ENCODE results near the gene SUZ12. TPM values are rescaled to one million over a fixed set of nuclear protein-coding genes. Genes with fewer than 3 reads are reported as not detected.
"Not testable (repeated sequence)": the region's sequence is repeated elsewhere in the genome, so short reads cannot be mapped to it uniquely, and the experiment has no call there.

The SUZ12 gene
- total RNA-seq, 1 donor from 2014 or later, result 14.7 TPM

DNA sequence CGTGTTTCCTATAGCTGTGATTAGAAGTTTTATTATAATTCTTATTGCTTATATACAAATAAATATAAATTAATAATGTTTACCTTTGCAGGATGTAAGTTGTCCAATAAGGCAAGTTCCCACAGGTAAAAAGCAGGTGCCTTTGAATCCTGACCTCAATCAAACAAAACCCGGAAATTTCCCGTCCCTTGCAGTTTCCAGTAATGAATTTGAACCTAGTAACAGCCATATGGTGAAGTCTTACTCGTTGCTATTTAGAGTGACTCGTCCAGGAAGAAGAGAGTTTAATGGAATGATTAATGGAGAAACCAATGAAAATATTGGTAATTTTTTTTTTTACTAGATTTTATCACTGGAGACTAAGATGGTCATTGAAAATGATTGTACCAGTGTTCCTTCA lies 38.6 kb downstream of the SUZ12 start:
- H3K27ac ChIP-seq; H3K9me3 ChIP-seq; H3K27me3 ChIP-seq; H3K4me1 ChIP-seq; DNase-seq (ENCODE audit: extremely low spot score in 2 of 2); H3K4me3 ChIP-seq; intact Hi-C loops (cut with DNase I): not testable (repeated sequence)
- peaks cover 0 to 11% of the 10 kb centered on the region in 2 donors for H3K36me3 ChIP-seq

DNA sequence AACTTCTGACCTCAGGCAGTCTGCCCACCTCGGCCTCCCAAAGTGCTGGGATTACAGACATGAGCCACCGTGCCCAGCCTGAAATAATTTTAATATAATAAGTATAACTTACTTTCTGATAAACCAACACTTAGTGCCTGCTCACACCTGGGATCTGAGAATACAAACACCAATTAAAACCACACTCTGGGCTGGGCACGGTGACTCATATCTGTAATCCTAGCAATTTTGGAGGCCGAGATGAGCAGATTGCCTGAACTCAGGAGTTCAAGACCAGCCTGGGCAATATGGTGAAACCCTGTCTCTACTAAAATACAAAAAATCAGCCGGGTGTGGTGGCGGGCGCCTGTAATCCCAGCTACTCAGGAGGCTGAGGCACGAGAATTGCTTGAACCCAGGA lies 55.0 kb downstream of the SUZ12 start:
- H3K4me1 ChIP-seq; H3K4me3 ChIP-seq; H3K27ac ChIP-seq; intact Hi-C loops (cut with DNase I); H3K27me3 ChIP-seq; H3K9me3 ChIP-seq; DNase-seq (ENCODE audit: extremely low spot score in 2 of 2): not testable (repeated sequence)
- peaks cover 0 to 85% of the 10 kb centered on the region in 2 donors for H3K36me3 ChIP-seq

GRCh38 chr17:31997005-31997404 lies 60.2 kb downstream of the SUZ12 start:
- intact Hi-C loops (cut with DNase I), result no loop called here
- Histone ChIP-seq H3K27ac (no peak overlapping the region), H3K36me3 (peaks cover 0 to 69% of the 10 kb centered on the region in 2 donors), H3K9me3 (no peaks in the 10 kb centered on the region), H3K27me3 (no peaks in the 10 kb centered on the region), H3K4me3 (no peak overlapping the region), H3K4me1 (no peaks in the 10 kb centered on the region)
- TF ChIP-seq POLR2AphosphoS5 (IDR thresholded peaks at IDR 0.05; ENCODE audit: insufficient read depth in 1 of 2, low read depth in 1 of 2), result no peak
- TF ChIP-seq CTCF (IDR thresholded peaks at IDR 0.05), result no peak
- TF ChIP-seq POLR2A (IDR thresholded peaks at IDR 0.05), result no peak
- DNase-seq (ENCODE audit: extremely low spot score in 2 of 2), result no peak

DNA sequence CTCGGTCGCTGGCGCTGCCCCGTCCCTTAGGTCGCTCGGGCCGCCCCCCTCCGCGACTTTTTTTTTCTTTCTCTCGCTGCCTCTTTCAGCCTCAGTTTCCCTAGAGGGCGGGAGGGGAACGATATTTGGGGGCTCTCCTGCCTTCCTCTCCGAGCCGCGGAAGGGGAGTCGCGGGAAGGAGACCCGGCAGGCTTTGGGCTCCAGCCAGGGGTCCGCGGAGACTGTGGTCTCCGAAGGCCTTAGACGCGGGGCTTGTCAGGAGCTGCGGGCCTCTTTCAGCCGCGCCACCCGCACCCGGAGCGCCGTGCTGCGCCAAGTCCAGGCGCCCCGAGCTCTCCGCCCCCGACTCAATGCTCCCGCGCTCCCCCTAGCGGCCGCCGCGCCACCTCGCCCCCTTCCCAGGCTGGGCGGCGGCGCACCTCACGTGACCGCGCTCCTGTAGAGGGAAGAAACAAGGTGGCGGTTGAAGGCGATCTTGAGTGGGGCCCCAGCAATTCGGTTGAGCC lies 70.2 kb downstream of the SUZ12 start, which contains the start of gene LRRC37B:
Gene LRRC37B, plus strand, starts transcription at position 427 of the 506 bp plus-strand sequence. CDS start 14,010 bp downstream, outside the sequence.
- no peaks in the 10 kb centered on the region for H3K36me3 ChIP-seq
- peak within 1 kb of the TSS; percentile 85 to 86 for H3K4me3 ChIP-seq
- peak within 1 kb of the TSS; percentile 95 for H3K27ac ChIP-seq
- H3K9me3 ChIP-seq, result no peaks in the 10 kb centered on the region
- no peaks in the 10 kb centered on the region for H3K27me3 ChIP-seq
- no peak for DNase-seq (ENCODE audit: extremely low spot score in 2 of 2)
- no peak for TF ChIP-seq POLR2A (IDR thresholded peaks at IDR 0.05)
- peak; percentile 28 to 45 for TF ChIP-seq POLR2AphosphoS5 (IDR thresholded peaks at IDR 0.05; ENCODE audit: insufficient read depth in 1 of 2, low read depth in 1 of 2)
- peak; percentile 86 to 98 (median 90) for TF ChIP-seq CTCF (IDR thresholded peaks at IDR 0.05)
- intact Hi-C loops (cut with DNase I), result no loop called here
- peaks cover 32% of the 10 kb centered on the region for H3K4me1 ChIP-seq

DNA sequence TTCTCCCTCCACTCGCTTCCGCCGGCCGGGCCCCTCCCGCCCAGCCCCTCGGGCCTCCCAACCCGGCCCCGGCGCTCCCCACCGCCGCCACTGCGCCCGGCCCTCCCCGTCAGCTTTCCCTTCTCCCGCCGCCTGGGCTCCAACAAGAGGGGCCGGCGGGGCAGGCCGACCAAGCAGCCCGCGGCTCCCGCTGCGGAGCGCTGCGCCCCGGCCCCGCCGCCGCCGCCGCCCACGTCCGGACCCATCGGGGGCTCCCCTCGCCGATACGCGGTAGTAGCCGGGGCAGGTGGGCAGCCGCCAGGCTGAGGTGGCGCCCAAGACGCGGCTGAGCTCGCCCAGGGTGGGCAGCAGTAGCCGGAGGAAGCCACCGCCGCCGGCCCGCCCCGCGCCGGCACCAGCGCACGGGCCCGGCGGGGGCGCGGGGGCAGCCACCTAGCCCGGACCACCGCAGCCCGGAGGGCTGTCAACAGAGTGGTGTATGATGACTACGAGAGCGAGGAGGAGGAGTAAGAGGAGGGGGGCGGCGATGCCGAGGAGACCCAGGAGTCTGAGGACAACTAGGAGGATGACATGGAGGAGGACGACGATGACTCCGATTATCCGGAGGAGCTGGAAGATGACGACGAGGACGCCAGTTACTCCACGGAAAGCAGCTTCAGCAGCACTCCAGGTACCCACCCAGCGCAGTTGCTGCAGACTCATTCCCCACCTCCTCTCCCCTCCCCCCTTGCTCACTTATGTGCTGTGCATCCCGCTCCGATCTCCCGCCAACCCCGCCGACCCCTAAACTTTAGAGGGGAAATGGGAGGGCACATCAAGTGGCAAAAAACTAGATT lies 70.9 kb downstream of the SUZ12 start:
- H3K27me3 ChIP-seq, result no peaks in the 10 kb centered on the region
- no peak for DNase-seq (ENCODE audit: extremely low spot score in 2 of 2)
- H3K36me3 ChIP-seq, result no peaks in the 10 kb centered on the region
- intact Hi-C loops (cut with DNase I), result no loop called here
- TF ChIP-seq POLR2A (IDR thresholded peaks at IDR 0.05) (no peak), CTCF (IDR thresholded peaks at IDR 0.05) (no peak), POLR2AphosphoS5 (IDR thresholded peaks at IDR 0.05; ENCODE audit: insufficient read depth in 1 of 2, low read depth in 1 of 2) (peak in 1 of 2 donors; percentile 12)
- H3K9me3 ChIP-seq, result no peaks in the 10 kb centered on the region
- peak overlapping the region; percentile 95 for H3K27ac ChIP-seq
- H3K4me3 ChIP-seq, result peak overlapping the region; percentile 85 to 86
- H3K4me1 ChIP-seq, result peaks cover 32% of the 10 kb centered on the region

DNA sequence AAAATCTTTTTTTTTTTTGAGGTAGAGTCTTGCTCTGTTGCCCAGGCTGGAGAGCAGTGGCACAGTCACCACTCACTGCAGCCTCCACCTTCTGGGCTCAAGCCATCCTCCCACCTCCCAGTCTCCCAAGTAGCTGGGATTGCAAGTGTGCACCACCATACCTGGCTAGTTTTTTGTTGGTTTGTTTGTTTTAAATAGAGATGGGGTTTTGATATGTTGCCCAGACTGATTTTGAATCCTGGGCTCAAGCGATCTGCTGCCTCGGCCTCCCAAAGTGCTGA lies 72.4 kb downstream of the SUZ12 start:
- Histone ChIP-seq H3K4me3 (peak overlapping the region in 1 of 2 donors; percentile 86), H3K27me3 (no peaks in the 10 kb centered on the region), H3K9me3 (no peaks in the 10 kb centered on the region), H3K4me1 (peaks cover 32% of the 10 kb centered on the region), H3K27ac (no peak overlapping the region), H3K36me3 (no peaks in the 10 kb centered on the region)
- intact Hi-C loops (cut with DNase I), result no loop called here
- no peak for DNase-seq (ENCODE audit: extremely low spot score in 2 of 2)
- no peak for TF ChIP-seq POLR2AphosphoS5 (IDR thresholded peaks at IDR 0.05; ENCODE audit: insufficient read depth in 1 of 2, low read depth in 1 of 2)
- no peak for TF ChIP-seq CTCF (IDR thresholded peaks at IDR 0.05)
- no peak for TF ChIP-seq POLR2A (IDR thresholded peaks at IDR 0.05)

All from vagina (tissue), 2 donors.